Astrocyte (in vitro differentiated cells and primary cell): Measurements from ENCODE around the gene AKAIN1.

Experiments
- EZH2 ChIP-seq: IDR thresholded peaks from 2 replicates; pipeline ENCODE4 v1.6.1; 2012; ENCODE audit warnings: mild to moderate bottlenecking, low read length, inconsistent platforms; ENCODE audit not compliant: insufficient read depth
- TF ChIP-seq, protein P1 (sequence below): IDR thresholded peaks from 2 replicates; pipeline ENCODE4 v1.5.1; 2011; ENCODE audit warnings: low read depth, mild to moderate bottlenecking, inconsistent platforms, low read length, moderate library complexity; ENCODE audit not compliant: insufficient read depth

DNA sequence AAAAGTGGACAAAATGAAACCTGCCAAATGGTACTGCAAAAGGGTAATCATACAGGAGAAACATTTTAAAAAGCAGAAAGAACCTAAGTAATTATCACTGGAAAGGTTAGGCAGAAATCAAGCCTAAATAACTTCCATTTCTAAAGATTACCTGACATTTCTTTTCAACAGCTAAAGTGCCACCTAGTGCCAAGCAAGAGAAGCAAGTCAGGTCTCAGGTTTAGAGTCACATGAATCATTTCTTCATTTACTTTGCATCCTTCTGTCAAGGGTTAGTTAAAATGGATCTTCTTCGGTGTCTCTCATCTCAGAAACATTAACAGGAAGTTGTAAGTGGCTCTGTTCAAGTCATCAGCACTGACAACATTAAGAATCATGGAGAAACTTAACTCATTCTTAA, 90.3 kb downstream of the AKAIN1 start:
- TF ChIP-seq, protein P1, sequence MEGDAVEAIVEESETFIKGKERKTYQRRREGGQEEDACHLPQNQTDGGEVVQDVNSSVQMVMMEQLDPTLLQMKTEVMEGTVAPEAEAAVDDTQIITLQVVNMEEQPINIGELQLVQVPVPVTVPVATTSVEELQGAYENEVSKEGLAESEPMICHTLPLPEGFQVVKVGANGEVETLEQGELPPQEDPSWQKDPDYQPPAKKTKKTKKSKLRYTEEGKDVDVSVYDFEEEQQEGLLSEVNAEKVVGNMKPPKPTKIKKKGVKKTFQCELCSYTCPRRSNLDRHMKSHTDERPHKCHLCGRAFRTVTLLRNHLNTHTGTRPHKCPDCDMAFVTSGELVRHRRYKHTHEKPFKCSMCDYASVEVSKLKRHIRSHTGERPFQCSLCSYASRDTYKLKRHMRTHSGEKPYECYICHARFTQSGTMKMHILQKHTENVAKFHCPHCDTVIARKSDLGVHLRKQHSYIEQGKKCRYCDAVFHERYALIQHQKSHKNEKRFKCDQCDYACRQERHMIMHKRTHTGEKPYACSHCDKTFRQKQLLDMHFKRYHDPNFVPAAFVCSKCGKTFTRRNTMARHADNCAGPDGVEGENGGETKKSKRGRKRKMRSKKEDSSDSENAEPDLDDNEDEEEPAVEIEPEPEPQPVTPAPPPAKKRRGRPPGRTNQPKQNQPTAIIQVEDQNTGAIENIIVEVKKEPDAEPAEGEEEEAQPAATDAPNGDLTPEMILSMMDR, result no peak
- TF ChIP-seq EZH2, result no peak
